Neural progenitor cell (in vitro differentiated cells): ENCODE results near the gene TENT5C. TPM values are rescaled to one million over a fixed set of nuclear protein-coding genes. Genes with fewer than 3 reads are reported as not detected.

ENCODE experiments used
- DNase-seq: peaks from one replicate; pipeline ENCODE4 v3.0.0-alpha.2; 2016; ENCODE audit warnings: low spot score
- H2AFZ ChIP-seq: fragments of 200-600 bp; sonication (generic); replicated peaks from 2 replicates; pipeline ENCODE4 v1.6.1; 2016; ENCODE audit warnings: antibody characterized with exemption
- H3F3A ChIP-seq: fragments of 200-600 bp; sonication (generic); 2 replicates; pipeline ENCODE4 v1.6.1; 2016; ENCODE audit warnings: antibody characterized with exemption, low read depth
- H3K27ac ChIP-seq: fragments of 200-600 bp; sonication (generic); 2 replicates; pipeline ENCODE4 v1.5.1; 2016; ENCODE audit warnings: mild to moderate bottlenecking
- H3K27me3 ChIP-seq: fragments of 200-600 bp; sonication (generic); 2 replicates; pipeline ENCODE4 v1.6.1; 2016; ENCODE audit warnings: mild to moderate bottlenecking, moderate library complexity
- H3K36me3 ChIP-seq: fragments of 200-600 bp; sonication (generic); 2 replicates; pipeline ENCODE4 v1.5.1; 2016
- H3K4me1 ChIP-seq: fragments of 200-600 bp; sonication (generic); 2 replicates; pipeline ENCODE4 v1.6.1; 2016; ENCODE audit warnings: mixed run types
- H3K4me2 ChIP-seq: fragments of 200-600 bp; sonication (generic); 2 replicates; pipeline ENCODE4 v1.6.1; 2016
- H3K4me3 ChIP-seq: fragments of 200-600 bp; sonication (generic); 2 replicates; pipeline ENCODE4 v1.5.1; 2016
- H3K79me2 ChIP-seq: fragments of 200-600 bp; sonication (generic); 2 replicates; pipeline ENCODE4 v1.6.1; 2016; ENCODE audit warnings: low read depth
- H3K9ac ChIP-seq: fragments of 200-600 bp; sonication (generic); 2 replicates; pipeline ENCODE4 v1.6.1; 2016
- H3K9me3 ChIP-seq: fragments of 200-600 bp; sonication (generic); 2 replicates; pipeline ENCODE4 v1.5.1; 2016; ENCODE audit warnings: low read depth
- H4K20me1 ChIP-seq: fragments of 200-600 bp; sonication (generic); 2 replicates; pipeline ENCODE4 v1.6.1; 2016; ENCODE audit warnings: low read depth
- H3K27ac Mint-ChIP-seq: 3 replicates; pipeline ENCODE4 v1.8.0; 2021; ENCODE audit warnings: mixed read lengths
- H3K27me3 Mint-ChIP-seq: 2 replicates; pipeline ENCODE4 v1.8.0; 2022; ENCODE audit warnings: low read depth, mild to moderate bottlenecking, inconsistent platforms, moderate library complexity, mixed read lengths; ENCODE audit not compliant: insufficient read depth
- H3K36me3 Mint-ChIP-seq: 3 replicates; pipeline ENCODE4 v1.8.0; 2021; ENCODE audit warnings: mixed read lengths
- H3K4me1 Mint-ChIP-seq: 3 replicates; pipeline ENCODE4 v1.8.0; 2021; ENCODE audit warnings: mixed read lengths
- H3K4me3 Mint-ChIP-seq: 3 replicates; pipeline ENCODE4 v1.8.0; 2021; ENCODE audit warnings: mild to moderate bottlenecking, moderate library complexity, mixed read lengths
- H3K9me3 Mint-ChIP-seq: 3 replicates; pipeline ENCODE4 v1.8.0; 2020; ENCODE audit warnings: mixed read lengths
- EZH2 ChIP-seq: fragments of 200-600 bp; sonication (generic); IDR thresholded peaks from 2 replicates; pipeline ENCODE4 v1.6.1; 2017; ENCODE audit warnings: antibody characterized with exemption, mild to moderate bottlenecking, moderate library complexity
- EZH2phosphoT487 ChIP-seq: fragments of 200-600 bp; sonication (generic); IDR thresholded peaks from 2 replicates; pipeline ENCODE4 v1.6.1; 2017; ENCODE audit warnings: antibody characterized with exemption
- total RNA-seq: library from RNA; depleted of rRNA; stranded (reverse); fragments of >200 nt; gene quantifications from 2 replicates; pipeline ENCODE4 v1.2.3, GENCODE V29; 2015; ENCODE audit warnings: low replicate concordance
- TF ChIP-seq, protein P1 (sequence below): fragments of 200-600 bp; sonication (generic); IDR thresholded peaks from 2 replicates; pipeline ENCODE4 v1.5.1; 2017; ENCODE audit warnings: antibody characterized with exemption, mild to moderate bottlenecking

TENT5C gene
- total RNA-seq, 1 donor from 2014 or later, result 0.39 TPM

DNA sequence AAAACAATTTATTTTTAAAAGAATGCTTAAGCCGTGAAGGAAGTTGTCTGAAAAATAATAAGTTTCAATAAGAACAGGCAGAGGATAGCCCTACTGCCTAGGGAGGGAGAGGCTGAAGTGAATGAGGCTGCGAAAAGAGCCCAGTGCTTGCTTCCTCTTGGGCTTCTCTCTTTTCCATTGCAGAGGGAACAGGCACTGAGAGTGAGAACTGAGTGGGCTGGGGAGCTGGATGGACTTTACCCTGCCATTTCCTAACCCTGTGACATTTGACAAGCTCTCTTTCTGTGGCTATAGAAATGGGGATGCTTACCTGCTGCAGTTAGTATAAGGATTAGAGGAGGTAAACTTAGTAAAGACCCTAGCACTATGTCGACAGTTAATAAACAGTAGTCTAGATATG, 30.0 kb downstream of the TENT5C start:
- Mint-ChIP-seq H3K4me3 (no peak overlapping the region), H3K27ac (no peak overlapping the region), H3K4me1 (peaks cover 6% of the 10 kb centered on the region), H3K27me3 (peaks cover 2% of the 10 kb centered on the region), H3K9me3 (no peaks in the 10 kb centered on the region), H3K36me3 (no peaks in the 10 kb centered on the region)
- H4K20me1 ChIP-seq, result no peaks in the 10 kb centered on the region
- no peaks in the 10 kb centered on the region for H3K27me3 ChIP-seq
- DNase-seq, result no peak
- no peaks in the 10 kb centered on the region for H3K79me2 ChIP-seq
- H3K4me2 ChIP-seq, result no peak overlapping the region
- no peak overlapping the region for H3K4me3 ChIP-seq
- TF ChIP-seq EZH2phosphoT487, result no peak
- TF ChIP-seq, protein P1, sequence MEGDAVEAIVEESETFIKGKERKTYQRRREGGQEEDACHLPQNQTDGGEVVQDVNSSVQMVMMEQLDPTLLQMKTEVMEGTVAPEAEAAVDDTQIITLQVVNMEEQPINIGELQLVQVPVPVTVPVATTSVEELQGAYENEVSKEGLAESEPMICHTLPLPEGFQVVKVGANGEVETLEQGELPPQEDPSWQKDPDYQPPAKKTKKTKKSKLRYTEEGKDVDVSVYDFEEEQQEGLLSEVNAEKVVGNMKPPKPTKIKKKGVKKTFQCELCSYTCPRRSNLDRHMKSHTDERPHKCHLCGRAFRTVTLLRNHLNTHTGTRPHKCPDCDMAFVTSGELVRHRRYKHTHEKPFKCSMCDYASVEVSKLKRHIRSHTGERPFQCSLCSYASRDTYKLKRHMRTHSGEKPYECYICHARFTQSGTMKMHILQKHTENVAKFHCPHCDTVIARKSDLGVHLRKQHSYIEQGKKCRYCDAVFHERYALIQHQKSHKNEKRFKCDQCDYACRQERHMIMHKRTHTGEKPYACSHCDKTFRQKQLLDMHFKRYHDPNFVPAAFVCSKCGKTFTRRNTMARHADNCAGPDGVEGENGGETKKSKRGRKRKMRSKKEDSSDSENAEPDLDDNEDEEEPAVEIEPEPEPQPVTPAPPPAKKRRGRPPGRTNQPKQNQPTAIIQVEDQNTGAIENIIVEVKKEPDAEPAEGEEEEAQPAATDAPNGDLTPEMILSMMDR, result no peak
- TF ChIP-seq EZH2, result no peak
- no peaks in the 10 kb centered on the region for H3K36me3 ChIP-seq
- no peaks in the 10 kb centered on the region for H3K9me3 ChIP-seq
- no peak overlapping the region for H2AFZ ChIP-seq
- H3K4me1 ChIP-seq, result no peaks in the 10 kb centered on the region
- no peaks in the 10 kb centered on the region for H3F3A ChIP-seq
- H3K9ac ChIP-seq, result no peak overlapping the region
- no peak overlapping the region for H3K27ac ChIP-seq

DNA sequence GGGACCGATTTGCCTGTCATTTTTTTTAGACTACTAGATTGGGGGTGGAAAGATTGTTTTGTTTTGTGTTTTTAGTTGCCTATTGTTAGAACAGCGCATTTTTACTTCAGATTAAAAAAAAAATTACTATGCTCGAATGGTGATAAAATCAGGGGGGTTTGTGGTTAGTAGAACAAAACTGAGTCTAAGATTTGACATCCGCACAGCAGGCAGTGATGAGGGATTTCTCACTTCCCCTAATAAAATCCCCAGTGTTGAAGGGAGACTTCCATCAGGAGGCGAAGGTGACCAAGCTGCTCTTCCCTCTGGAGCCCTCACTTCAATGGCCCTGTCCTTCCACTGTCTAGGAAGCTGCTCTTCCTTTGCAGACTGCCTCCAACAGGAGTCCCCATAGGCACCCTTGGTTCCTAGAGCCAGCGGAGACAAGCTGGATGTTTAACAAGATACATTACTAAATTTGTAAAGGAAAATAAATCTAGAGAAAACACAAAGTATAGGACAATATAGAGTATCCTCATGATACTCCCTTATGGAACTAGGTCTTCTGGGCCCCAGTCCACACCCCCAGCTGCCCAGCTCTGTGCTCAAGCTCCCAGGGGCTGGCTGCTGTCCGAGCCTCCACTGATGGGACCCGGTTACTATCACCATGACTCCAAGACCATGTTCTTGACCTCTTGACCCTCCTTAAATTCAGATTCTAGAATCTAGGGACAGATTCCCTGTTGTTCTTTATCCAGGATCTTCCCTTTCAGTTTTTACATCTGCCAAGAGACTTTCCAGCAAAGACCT, 31.0 kb downstream of the TENT5C start:
- H3K4me1 Mint-ChIP-seq, result peaks cover 6% of the 10 kb centered on the region
- H3K9me3 Mint-ChIP-seq, result no peaks in the 10 kb centered on the region
- H3K4me3 ChIP-seq, result no peak overlapping the region
- H3K4me2 ChIP-seq, result no peak overlapping the region
- H3K36me3 Mint-ChIP-seq, result no peaks in the 10 kb centered on the region
- no peak overlapping the region for H3K9ac ChIP-seq
- H3K27me3 Mint-ChIP-seq, result peaks cover 2% of the 10 kb centered on the region
- no peak for DNase-seq
- no peaks in the 10 kb centered on the region for H4K20me1 ChIP-seq
- H3K27ac ChIP-seq, result no peak overlapping the region
- H3F3A ChIP-seq, result no peaks in the 10 kb centered on the region
- H3K27ac Mint-ChIP-seq, result no peak overlapping the region
- no peaks in the 10 kb centered on the region for H3K27me3 ChIP-seq
- H3K4me3 Mint-ChIP-seq, result no peak overlapping the region
- no peak overlapping the region for H2AFZ ChIP-seq
- H3K79me2 ChIP-seq, result no peaks in the 10 kb centered on the region
- TF ChIP-seq, protein P1, result no peak
- TF ChIP-seq EZH2phosphoT487, result no peak
- TF ChIP-seq EZH2, result no peak
- no peaks in the 10 kb centered on the region for H3K9me3 ChIP-seq
- H3K36me3 ChIP-seq, result no peaks in the 10 kb centered on the region
- H3K4me1 ChIP-seq, result no peaks in the 10 kb centered on the region

DNA sequence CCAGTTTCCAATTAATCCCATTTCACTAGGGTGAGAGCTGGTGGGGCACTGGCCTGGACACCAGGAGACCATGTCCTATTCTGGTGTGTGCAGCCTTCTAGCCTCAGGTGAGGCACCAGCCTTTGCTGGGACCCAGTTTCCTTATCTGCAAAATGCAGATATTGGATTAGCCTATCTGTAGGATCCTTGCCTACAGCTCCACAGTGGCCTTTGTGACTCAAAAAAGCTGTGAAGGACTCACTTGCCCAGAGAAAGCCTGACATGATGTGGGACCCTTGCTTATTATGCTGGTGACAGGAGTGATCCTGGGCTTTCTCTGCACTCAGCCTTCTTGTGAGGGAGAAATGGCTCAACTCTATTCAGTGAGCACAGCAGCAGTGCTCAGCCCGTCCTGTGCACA, 32.3 kb downstream of the TENT5C start:
- Histone ChIP-seq H3K4me3 (no peak overlapping the region), H3K4me1 (no peaks in the 10 kb centered on the region), H3K4me2 (no peak overlapping the region), H3K36me3 (no peaks in the 10 kb centered on the region), H3K9me3 (no peaks in the 10 kb centered on the region), H3K27ac (no peak overlapping the region), H4K20me1 (no peaks in the 10 kb centered on the region), H3K79me2 (no peaks in the 10 kb centered on the region), H3K9ac (no peak overlapping the region), H3K27me3 (no peaks in the 10 kb centered on the region), H2AFZ (no peak overlapping the region), H3F3A (no peaks in the 10 kb centered on the region)
- H3K27ac Mint-ChIP-seq, result no peak overlapping the region
- TF ChIP-seq EZH2phosphoT487 (no peak), EZH2 (no peak)
- TF ChIP-seq, protein P1, result no peak
- H3K36me3 Mint-ChIP-seq, result no peaks in the 10 kb centered on the region
- H3K4me3 Mint-ChIP-seq, result no peak overlapping the region
- DNase-seq, result no peak
- H3K9me3 Mint-ChIP-seq, result no peaks in the 10 kb centered on the region
- peaks cover 2% of the 10 kb centered on the region for H3K27me3 Mint-ChIP-seq
- H3K4me1 Mint-ChIP-seq, result no peaks in the 10 kb centered on the region
